Heart left ventricle (tissue), 13 donors: Measurements from ENCODE around the gene RGL3.

Source experiments
- CTCF ChIP-seq, 12 donors: fragments of 200-600 bp; sonication (generic) in 4 of 12; IDR thresholded peaks; one replicate each; pipeline versions ENCODE4 v1.5.0 to v1.8.0; 2018 to 2022; ENCODE audit warnings: antibody characterized with exemption in 12 of 12, mild to moderate bottlenecking in 5 of 12
- POLR2A ChIP-seq, 2 donors: fragments of 450-650 bp; IDR thresholded peaks; one replicate each; pipeline ENCODE4 v1.6.1; 2017; ENCODE audit warnings: antibody characterized with exemption in 2 of 2, mild to moderate bottlenecking in 2 of 2, moderate library complexity in 2 of 2
- donor health status: ischemic (EF 13 %, LVEDD 7.1; RV severe dilation, severe dysfunction).
- donor health status: DM: no; HTN: yes; CAD: no.
- donor health status: DM: no; HTN: no; CAD: no.
- donor health status: ischemic (EF 25% LVEDD 6.9; RV normal size, moderate dysfunction).
- donor health status: ischemic (EF 25% LVEDD 5.7; RV mildly dilated, moderate dysfunction).
- donor health status: ischemic (EF 35%, LVEDD 5.7; RV mildly dilated, moderate dysfunction).
- donor health status: nonischemic (EF 11% LVEDD 7.7; RV severe dilation, severe dysfunction).
- donor health status: DM: yes; HTN: yes; CAD: no.
- donor health status: PGD.
- donor health status: ischemic (EF 29% LVEDD 5.4; RV normal size, mild dysfunction).
- donor health status: nonischemic (EF 23%, LVEDD 6.1; RV moderate dilation, normal function).

- TF ChIP-seq POLR2A (IDR thresholded peaks at IDR 0.05): no peak
- no peak for TF ChIP-seq CTCF (IDR thresholded peaks at IDR 0.05)
Measured at GRCh38 chr19:11345122-11345803, 73.9 kb downstream of the RGL3 start.
